GM19372 (cell line): ENCODE results near the gene PLCB2.

ENCODE experiments used
- ATAC-seq: cut with Tn5 transposase; IDR thresholded peaks from one replicate; pipeline ENCODE4 v1.9.1; 2021; ENCODE audit warnings: mild to moderate bottlenecking, low read depth, moderate library complexity; ENCODE audit not compliant: unreplicated experiment

PLCB2 gene

DNA sequence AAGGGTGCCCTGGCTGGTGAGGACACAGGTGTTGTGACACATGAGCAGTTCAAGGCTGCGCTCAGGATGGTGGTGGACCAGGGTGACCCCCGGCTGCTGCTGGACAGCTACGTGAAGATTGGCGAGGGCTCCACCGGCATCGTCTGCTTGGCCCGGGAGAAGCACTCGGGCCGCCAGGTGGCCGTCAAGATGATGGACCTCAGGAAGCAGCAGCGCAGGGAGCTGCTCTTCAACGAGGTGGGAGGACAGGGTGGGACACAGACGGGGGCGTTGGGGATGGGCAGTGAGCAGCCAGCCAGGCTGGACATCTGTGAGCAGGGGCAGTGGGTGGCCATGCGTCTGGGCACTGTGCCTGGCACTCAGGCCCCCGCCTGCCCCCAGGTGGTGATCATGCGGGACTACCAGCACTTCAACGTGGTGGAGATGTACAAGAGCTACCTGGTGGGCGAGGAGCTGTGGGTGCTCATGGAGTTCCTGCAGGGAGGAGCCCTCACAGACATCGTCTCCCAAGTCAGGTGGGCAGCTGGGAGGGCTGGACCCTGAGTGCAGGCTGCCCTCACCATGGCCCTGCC lies 35.2 kb downstream of the PLCB2 start:
- no peak for ATAC-seq

DNA sequence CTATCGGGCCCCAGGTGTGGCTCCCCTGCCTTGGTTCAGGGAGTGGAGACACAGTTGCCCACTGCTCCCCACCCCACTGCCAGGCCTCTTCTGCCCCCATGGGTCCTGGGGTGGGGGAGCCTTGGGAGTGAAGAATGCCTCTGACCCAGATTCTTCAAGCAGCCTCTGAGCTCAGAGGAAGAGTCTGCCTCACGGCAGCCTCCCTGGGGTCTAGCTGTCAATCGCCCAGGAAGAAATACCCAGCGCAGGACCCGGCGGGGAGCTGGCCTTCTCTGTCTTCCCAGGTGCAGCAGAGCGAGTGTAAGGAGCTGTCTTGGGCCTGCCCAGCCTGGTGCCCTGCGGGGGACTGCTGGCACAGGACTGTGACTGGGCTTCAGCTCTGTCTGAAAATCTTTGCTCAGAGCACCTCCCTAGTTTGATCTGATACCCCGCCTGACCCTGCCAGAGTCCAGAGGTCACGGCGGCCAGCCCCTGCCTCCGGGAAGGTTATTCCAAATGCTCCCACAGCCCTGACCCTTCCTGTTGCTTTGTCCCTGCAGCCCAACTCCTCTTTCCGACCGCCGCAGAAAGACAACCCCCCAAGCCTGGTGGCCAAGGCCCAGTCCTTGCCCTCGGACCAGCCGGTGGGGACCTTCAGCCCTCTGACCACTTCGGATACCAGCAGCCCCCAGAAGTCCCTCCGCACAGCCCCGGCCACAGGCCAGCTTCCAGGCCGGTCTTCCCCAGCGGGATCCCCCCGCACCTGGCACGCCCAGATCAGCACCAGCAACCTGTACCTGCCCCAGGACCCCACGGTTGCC lies 35.9 kb downstream of the PLCB2 start:
- ATAC-seq = no peak

DNA sequence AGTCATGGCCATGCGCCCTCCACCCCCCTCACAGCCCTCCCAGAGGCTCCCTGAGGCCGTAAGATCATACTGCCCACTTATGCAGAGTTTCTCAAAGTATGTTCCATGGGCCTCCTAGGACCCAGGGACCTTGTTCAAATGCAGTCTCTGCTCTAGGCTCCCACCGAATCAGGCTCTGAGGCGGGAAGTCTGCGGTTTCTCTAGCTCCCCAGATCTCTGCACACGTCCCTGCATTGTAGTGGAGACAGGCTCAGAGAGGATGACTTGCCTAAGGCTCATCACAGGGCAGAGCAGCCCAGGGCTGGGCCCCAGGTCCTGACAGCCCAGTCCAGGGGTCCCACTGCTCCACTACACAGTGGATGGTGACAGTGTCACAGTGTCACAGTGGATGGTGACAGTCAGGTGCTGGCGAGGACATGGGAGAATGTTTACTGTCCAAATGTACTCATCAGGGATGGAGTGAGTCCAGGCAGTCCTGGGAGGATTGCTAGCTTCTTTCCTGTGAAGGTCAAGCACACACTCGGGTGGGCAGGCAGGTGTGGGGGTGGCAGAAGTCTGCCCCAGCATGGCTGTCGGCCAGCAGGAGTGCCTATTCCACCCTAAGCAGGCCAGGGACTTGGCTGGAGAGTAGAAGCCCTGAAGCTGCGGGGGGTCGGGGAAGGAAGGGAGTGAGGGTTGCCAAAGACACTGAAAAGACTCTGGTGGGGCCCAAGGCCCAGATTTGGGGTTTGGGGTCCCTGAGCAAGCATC lies 37.3 kb downstream of the PLCB2 start:
- ATAC-seq = no peak

DNA sequence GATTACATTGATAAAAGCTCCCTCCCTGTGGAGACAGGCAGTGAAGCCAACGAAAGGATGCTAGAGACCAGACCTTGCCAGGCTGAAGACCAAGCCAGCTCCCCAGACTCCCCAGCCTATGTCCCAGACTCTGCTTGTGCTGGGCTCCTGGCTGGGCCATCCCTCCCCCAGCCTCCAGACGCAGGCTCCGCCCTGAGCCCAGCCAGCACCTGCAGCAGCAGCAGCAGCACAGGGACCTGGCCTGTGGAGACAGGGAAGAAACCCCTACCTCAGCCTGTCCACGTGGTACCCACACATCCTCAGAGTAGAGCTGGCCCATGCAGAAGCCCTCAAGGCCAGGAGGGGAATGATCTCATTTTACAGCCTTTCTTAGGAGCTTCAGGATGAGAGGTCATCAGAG lies 38.1 kb downstream of the PLCB2 start:
- no peak for ATAC-seq

DNA sequence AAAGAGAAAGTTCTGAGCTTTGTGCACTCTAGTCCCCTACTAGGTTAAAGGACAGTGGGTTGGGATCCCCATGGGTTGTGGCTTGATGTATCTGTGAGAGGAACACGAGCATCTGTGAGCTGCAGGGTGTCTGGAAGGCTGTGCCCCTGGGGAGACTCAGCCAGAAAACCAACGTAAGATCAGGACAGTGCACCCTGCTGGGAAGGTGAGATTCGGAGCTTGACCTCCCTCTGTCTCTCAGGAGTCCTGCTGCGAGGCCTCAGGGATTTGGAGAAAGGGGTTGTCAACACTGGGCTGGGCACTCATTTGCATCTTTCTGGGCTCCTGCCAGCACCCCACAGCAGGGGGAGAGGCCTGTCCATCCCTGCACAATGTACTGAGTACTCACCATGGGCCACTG lies 40.1 kb downstream of the PLCB2 start:
- no peak for ATAC-seq

DNA sequence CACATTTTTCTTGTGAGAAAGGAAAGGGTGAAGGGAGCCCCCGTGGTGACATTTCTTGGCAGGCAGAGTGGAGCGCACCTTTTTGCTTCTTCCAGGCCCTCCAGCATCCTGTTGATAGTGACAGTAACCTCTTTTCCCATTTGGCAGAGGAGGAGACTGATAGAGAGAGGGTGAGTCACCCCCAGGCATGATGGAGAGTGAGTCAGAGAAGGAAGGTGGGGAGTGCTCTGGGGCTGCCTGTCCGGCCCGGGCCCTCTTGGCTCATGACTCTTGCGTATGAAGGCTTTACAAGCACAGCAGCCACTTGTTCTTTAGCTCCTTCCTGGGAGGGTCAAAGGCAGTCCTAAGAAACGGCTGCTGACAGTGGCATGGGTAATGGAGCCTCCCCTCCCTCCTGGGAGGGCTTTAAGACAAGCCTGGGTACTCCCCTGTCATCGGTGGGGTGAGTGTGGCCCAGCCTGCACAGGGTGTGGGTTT lies 40.9 kb downstream of the PLCB2 start:
- ATAC-seq = no peak

DNA sequence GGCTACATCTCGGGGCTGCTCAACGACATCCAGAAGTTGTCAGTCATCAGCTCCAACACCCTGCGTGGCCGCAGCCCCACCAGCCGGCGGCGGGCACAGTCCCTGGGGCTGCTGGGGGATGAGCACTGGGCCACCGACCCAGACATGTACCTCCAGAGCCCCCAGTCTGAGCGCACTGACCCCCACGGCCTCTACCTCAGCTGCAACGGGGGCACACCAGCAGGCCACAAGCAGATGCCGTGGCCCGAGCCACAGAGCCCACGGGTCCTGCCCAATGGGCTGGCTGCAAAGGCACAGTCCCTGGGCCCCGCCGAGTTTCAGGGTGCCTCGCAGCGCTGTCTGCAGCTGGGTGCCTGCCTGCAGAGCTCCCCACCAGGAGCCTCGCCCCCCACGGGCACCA lies 41.9 kb downstream of the PLCB2 start:
- ATAC-seq = no peak

DNA sequence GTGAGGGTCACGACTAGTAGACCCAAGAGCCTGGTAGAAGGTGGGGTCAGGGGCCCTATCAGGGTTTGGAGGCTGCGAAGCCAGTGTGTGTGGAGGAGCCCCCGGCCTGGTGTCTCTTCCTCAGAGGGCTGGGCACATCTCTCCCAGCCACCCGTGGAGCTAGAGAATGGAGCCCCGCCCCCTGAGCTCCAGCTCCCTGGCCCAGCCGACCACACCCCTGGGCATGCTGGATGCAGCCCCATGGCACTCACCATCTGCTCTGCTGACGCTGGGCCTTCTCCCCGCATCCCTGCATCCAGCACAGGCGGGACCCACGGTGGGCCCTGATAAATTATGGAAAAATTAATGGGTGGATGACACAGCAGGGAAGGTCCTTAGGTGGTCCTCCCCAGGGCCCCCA lies 42.4 kb downstream of the PLCB2 start:
- no peak for ATAC-seq

DNA sequence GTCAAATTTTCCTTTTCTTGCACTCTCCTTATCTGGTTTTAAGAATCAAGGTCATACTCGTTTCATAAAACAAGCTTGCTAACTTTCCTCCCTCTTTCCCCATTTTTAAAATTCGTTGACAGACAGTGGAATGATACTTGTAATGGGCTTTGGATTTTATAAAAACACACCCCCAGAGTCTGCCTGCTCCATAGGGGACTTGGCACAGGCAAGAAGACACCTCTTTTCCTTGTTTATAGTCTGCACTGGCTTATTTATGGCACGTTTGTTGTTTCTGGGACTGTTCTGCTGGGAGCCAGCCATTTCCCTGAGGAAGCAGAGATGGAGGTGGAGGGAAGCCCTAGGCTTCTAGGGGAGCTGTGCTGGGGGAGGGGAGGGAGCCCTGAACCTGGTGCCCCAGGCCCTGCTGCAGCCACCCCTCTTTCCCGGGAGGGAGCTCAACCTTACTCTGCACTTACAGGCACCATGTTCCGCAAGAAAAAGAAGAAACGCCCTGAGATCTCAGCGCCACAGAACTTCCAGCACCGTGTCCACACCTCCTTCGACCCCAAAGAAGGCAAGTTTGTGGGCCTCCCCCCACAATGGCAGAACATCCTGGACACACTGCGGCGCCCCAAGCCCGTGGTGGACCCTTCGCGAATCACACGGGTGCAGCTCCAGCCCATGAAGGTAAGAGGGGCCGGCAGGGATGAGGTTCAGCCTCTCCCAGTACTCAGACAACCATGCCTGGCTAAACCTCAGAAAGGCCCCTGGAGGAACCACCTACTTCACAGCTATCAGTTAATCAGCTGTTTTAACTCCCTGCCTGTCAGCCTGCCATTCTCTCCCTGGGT lies 43.2 kb downstream of the PLCB2 start:
- ATAC-seq = no peak

DNA sequence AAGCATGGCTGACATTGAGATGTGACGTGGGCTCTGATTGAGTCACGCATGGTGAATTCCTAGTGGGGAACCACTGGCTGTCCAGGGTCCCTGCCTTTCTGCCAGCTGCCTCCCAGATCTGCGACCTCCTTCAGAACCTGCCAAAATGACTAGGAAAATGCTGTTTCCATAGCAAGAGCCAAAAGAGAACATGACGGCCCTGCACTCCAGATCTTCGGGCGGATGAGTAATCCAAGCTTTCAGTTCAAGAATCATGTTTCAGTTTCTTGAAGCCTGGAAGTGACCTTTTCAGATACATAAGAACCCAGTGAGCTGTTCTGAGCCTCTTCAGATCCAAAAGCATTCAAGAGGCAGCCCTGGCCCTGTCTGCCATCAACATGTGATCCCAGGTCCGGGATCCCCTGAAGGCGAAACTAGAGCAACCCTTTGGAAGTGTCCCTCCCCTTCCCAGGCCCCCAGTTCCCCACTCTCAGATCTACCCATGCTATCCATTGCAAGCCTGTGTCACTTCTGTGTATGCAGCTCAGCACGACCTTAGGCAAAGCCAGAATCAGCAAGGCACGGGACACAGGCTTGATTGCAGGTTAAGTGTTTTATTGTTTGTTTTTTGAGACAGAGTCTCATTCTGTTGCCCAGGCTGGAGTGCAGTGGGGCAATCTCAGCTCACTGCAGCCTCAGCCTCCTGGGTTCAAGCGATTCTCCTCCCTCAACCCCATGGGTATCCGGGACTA lies 44.5 kb downstream of the PLCB2 start:
- ATAC-seq = no peak

DNA sequence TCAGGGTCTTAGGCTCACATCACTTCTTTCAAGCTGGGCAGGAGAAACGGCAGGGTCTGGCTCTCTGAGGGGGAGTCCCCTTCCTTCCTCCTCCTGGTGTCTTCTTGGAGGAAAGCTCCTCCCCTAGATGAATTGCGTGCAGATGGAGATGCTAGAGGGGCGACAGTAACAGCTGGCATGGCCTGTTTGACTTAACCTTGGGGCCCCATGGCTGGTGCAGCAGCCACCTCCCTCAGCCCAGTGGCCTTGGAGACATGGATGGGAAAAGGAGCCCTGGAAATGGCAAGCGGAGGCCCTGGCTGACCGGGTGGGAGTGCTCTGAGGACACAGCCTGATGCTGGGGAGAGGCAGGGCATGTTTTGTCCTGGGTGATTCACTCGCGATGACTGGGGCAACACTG lies 48.7 kb downstream of the PLCB2 start:
- no peak for ATAC-seq

DNA sequence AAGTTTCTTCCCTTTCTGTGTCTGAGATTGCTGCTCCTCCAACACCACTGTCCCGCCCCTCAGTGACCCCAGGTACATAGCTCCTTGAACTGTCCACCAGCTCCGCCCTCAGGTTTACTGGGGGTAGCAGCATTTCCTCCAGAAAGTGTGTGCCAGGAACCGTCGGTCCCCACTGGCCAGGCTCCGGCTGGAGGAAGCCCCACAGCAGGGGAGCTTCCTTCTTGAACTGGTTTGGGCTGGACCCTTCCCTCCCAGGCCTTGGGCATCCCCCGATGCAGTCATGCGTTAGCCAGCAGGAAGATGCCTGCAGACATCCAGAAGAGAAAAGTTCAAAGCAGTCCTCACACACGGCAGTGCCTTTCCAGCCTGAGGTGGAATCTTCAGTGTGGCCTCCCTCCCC lies 49.2 kb downstream of the PLCB2 start:
- no peak for ATAC-seq

DNA sequence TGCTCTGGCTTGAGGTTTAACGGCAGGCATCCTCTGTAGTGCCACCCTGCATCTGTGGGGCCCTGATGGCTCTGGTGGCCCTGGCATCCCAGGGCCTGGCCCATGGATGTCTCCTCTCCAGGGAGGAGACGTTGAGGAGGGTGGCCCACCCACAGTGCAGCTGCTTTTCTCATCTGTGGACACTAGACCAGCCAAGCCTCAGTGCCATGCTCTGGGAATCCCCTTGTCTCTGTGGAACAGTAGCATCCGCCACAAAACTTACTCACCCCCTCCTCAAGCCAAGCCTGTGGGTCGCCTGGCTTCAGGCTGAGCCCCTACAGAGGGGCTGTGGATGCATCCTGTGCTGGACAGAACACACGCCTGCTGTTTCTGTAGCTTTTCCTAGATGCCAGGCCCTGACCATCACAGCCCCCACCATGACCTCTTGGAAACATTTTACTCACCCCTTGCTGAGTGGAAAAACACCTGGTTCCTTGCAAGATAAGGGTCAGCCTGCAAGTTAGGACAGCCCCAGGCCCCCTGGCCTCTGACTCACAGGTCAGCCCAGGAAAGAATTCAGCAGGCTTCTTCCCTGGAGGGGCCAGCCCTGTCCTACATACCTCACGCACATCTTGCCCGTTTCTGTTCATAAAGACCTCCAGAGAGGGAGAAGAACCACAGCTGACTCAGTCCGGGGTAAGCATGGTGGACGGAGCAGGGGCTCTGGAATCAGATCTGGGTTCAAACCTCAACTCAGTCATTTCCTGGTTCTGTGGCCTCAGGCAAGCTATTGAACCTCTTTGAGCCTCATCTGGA lies 49.9 kb downstream of the PLCB2 start:
- no peak for ATAC-seq

DNA sequence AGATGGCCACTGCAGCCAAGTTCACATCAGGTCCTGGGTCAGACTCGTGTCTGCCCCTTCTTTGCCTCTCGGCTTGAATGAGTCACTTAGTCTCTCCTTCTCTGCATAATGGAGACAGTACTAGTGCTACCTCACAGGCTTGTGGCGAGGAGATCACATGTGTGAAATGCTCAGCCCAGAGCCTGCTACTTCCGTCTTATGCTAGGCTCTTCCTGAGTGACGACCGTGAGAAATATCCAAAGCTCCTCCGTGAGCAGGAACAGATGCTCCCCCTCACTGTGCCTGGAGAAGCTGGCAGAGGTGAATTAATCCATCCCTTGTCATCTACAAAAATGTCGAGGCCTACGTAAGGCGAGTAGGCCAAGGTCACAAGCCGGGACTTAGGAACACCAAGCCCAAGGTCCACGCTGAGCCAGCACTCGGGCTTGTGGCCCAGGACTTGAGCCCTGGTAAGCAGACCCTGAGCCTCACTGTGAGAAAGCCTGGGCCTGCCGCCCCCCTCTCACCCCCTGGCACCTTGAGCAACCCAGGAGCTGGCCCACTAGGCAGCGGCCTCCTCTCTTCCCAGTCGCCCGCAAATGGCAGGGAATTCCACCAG lies 51.0 kb downstream of the PLCB2 start:
- ATAC-seq = no peak

DNA sequence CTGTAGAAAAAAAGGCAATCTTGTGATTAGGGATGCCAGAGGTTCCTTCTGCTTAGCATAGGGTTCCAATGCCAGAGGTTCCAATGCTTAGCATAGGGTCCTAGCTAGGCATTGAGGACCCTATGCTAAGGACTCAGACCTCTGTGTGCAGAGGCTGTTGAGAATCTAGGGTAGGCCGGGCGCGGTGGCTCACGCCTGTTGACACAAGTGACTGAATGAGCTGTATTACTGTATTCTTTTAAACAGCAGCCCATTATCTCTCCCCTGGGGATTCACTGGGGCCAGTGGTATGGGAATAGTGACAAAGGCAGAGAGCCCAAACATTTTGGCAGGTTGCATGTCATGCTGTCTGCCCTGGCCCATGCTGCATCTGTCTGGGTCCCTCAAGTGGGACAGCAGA lies 52.7 kb downstream of the PLCB2 start:
- no peak for ATAC-seq

DNA sequence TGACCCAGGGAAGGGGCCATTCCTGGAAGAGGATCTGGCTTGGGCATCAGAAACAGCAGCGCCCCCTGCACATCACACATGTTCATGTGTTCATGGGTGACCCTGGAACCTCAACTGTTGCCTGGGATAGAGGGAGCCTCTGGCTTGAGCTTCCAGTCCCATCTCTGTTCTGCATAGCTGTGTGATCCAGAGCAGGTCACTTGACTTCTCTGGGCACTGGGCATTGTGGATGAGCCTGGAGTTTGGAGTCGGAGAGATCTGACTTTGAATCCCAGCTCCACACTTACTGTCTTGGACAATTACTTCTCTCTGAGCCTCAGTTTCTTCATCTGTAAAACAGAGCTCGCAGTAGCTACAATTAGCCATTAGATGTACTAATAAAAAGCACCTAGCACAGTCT lies 53.3 kb downstream of the PLCB2 start:
- no peak for ATAC-seq

DNA sequence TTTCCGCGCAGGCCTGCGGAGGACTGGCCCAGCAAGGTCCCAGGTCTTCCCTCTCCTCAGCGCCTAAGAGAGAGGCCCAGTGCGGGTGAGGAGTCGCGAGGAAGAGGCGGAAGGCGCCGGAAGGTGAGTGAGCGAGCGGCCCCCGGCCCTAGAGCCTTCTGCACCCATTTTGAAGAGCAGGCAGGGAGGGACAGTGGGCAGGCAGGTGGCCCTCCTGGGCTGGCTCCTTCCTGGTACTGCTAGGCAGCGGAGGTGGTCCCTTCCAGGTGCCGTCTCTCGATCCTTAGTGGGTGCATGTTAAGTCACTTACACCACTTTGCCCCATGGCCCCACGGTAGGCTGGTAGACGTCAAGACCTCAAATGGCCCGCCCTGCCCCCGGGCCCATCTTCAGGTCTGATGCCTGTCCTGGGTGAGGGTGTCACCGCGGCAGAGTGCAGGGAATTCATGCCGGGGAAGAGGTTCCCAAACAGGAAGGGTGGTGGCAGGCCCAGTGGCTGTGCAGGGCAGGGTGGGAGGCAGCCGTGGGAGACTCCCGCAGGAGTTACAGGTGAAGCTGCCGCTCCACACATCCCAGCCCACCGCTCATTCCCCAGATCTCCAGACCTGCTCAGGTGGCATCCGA lies 54.5 kb downstream of the PLCB2 start:
- no peak for ATAC-seq

DNA sequence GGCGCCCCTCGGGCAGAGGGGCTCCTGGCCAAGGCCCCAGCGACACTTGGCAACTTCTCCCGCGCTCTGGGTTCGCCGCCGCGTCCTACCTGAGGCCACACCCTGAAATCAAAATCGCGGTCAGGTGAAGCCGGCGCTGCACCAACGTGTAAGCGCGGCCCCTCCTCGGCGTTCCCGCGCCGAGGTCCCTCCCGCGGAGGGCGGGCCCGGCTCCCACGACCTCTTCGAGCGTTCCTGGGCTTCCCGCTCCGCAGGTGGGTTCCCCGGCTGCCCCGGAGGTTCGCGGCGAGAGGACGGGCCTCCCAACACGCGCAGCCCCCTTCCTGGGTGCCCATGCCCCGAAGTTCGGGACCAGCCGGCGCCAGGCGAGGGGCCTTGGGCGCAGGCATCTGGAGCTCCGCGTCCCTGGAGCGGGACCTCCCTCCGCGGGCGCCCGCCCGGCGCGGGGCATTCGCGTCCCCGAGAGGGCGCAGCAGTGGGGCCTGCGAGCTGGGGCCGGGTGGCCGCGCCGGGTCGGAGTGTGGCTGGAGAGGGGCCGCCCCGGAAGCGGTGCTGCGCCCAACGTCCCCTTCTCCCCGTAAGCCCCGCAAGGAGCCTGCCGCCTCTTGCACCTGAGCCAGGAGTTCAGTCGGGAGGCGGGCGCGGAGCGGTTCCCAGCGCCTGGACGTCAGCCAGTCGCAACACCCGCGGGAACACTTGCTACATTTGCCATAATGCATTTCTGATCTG lies 55.1 kb downstream of the PLCB2 start:
- no peak for ATAC-seq
